ENCODE results near the gene CTDSP2. TPM values are rescaled to one million over a fixed set of nuclear protein-coding genes. Genes with fewer than 3 reads are reported as not detected.

Gene CTDSP2
- total RNA-seq, 4 donors from 2014 or later: 87.5 to 196 (median 128) TPM

GRCh38 chr12:57848208-57848607 is 1.7 kb upstream of the CTDSP2 start:
- DNase-seq: no peak
- Histone ChIP-seq H3K9me3 (no peaks in the 10 kb centered on the region), H3K27ac (no peak overlapping the region), H3K27me3 (no peaks in the 10 kb centered on the region), H3K36me3 (no peaks in the 10 kb centered on the region), H3K4me3 (no peak overlapping the region), H3K4me1 (peaks cover 0 to 21% (median 11%) of the 10 kb centered on the region in 4 donors)
- TF ChIP-seq CTCF (IDR thresholded peaks at IDR 0.05): no peak
- no peak for TF ChIP-seq POLR2A (IDR thresholded peaks at IDR 0.05)

- Histone ChIP-seq H3K27me3 (no peaks in the 10 kb centered on the region), H3K4me1 (peaks cover 11 to 41% (median 22%) of the 10 kb centered on the region in 4 donors), H3K27ac (peak overlapping the region; percentile 97 to 100 (median 100)), H3K36me3 (no peaks in the 10 kb centered on the region), H3K4me3 (peak overlapping the region; percentile 88 to 99 (median 98)), H3K9me3 (no peaks in the 10 kb centered on the region)
- no peak for DNase-seq
- TF ChIP-seq POLR2A (IDR thresholded peaks at IDR 0.05) (no peak), CTCF (IDR thresholded peaks at IDR 0.05) (no peak)
Measured at GRCh38 chr12:57846285-57846576, 298 bp downstream of the CTDSP2 start.

- no peaks in the 10 kb centered on the region for H3K27me3 ChIP-seq
- peak overlapping the region; percentile 97 to 100 (median 100) for H3K27ac ChIP-seq
- H3K4me3 ChIP-seq: peak overlapping the region; percentile 88 to 99 (median 98)
- no peaks in the 10 kb centered on the region for H3K36me3 ChIP-seq
- DNase-seq: peak; percentile 65 to 83 (median 82)
- H3K4me1 ChIP-seq: peaks cover 16 to 43% (median 25%) of the 10 kb centered on the region in 4 donors
- TF ChIP-seq POLR2A (IDR thresholded peaks at IDR 0.05) (peak; percentile 32 to 48), CTCF (IDR thresholded peaks at IDR 0.05) (no peak)
- no peaks in the 10 kb centered on the region for H3K9me3 ChIP-seq
Measured at GRCh38 chr12:57845478-57846284, 848 bp downstream of the CTDSP2 start.

GRCh38 chr12:57844709-57845477 is 1.6 kb downstream of the CTDSP2 start:
- TF ChIP-seq CTCF (IDR thresholded peaks at IDR 0.05) (no peak), POLR2A (IDR thresholded peaks at IDR 0.05) (peak in 1 of 2 donors; percentile 27)
- H3K27me3 ChIP-seq: no peaks in the 10 kb centered on the region
- peak overlapping the region; percentile 88 to 99 (median 98) for H3K4me3 ChIP-seq
- H3K4me1 ChIP-seq: peaks cover 18 to 50% (median 29%) of the 10 kb centered on the region in 4 donors
- H3K9me3 ChIP-seq: no peaks in the 10 kb centered on the region
- H3K36me3 ChIP-seq: no peaks in the 10 kb centered on the region
- H3K27ac ChIP-seq: peak overlapping the region; percentile 97 to 100 (median 100)
- peak in 2 of 3 donors; percentile 57 to 74 for DNase-seq

- TF ChIP-seq POLR2A (IDR thresholded peaks at IDR 0.05) (no peak), CTCF (IDR thresholded peaks at IDR 0.05) (no peak)
- peaks cover 21 to 72% (median 45%) of the 10 kb centered on the region in 4 donors for H3K4me1 ChIP-seq
- peak overlapping the region in 3 of 4 donors; percentile 29 to 99 (median 98) for H3K4me3 ChIP-seq
- H3K27ac ChIP-seq: peak overlapping the region in 3 of 4 donors; percentile 2 to 100 (median 19)
- H3K27me3 ChIP-seq: no peaks in the 10 kb centered on the region
- H3K36me3 ChIP-seq: peaks cover 0 to 3% (median 0%) of the 10 kb centered on the region in 3 donors
- DNase-seq: no peak
- no peaks in the 10 kb centered on the region for H3K9me3 ChIP-seq
Measured at GRCh38 chr12:57842342-57843294, 3.9 kb downstream of the CTDSP2 start.
